ENCODE data around the gene CIROP. TPM values are rescaled to one million over a fixed set of nuclear protein-coding genes. Genes with fewer than 3 reads are reported as not detected.

CIROP gene
- total RNA-seq, 1 experiment from 2014 or later: 0.11 TPM

GRCh38 chr14:23090254-23090636 is 14.5 kb downstream of the CIROP start (continued):
- no peak for TF ChIP-seq NFATC4 (CRISPR knock-in tag; IDR thresholded peaks at IDR 0.05)
- TF ChIP-seq ELF4 (CRISPR knock-in tag; IDR thresholded peaks at IDR 0.05; ENCODE audit: low read depth): no peak
- no peak for TF ChIP-seq ZBTB43 (CRISPR knock-in tag; IDR thresholded peaks at IDR 0.05)

- no peak for DNase-seq (ENCODE audit: low spot score)
- POLR2A ChIA-PET: no interaction called here
- Mint-ChIP-seq H3K4me1 (peaks cover 9% of the 10 kb centered on the region), H3K4me3 (no peak overlapping the region), H3K9me3 (no peaks in the 10 kb centered on the region), H3K36me3 (peaks cover 76% of the 10 kb centered on the region), H3K27ac (no peak overlapping the region), H3K27me3 (ENCODE audit: low read depth) (no peaks in the 10 kb centered on the region)
- ATAC-seq: no peak
- CTCF ChIA-PET: interaction anchor here (1.2 to 1.8 kb wide), 2 partner anchors 13 to 21 kb away, joined by 5 to 8 read pairs; no protein-coding TSS in a partner anchor
- TF ChIP-seq ERG (CRISPR knock-in tag; IDR thresholded peaks at IDR 0.05) (no peak), GRHL2 (CRISPR knock-in tag; IDR thresholded peaks at IDR 0.05; ENCODE audit: insufficient replicate concordance, severe bottlenecking) (no peak), ARID4B (CRISPR knock-in tag; IDR thresholded peaks at IDR 0.05; ENCODE audit: borderline replicate concordance) (no peak), E2F1 (CRISPR knock-in tag; IDR thresholded peaks at IDR 0.05) (no peak), USF2 (CRISPR knock-in tag; IDR thresholded peaks at IDR 0.05) (no peak), ATF1 (CRISPR knock-in tag; IDR thresholded peaks at IDR 0.05) (no peak), CREM (CRISPR knock-in tag; IDR thresholded peaks at IDR 0.05) (no peak), HMGA2 (CRISPR knock-in tag; IDR thresholded peaks at IDR 0.05) (no peak), USF1 (CRISPR knock-in tag; IDR thresholded peaks at IDR 0.05) (no peak), ZNF425 (CRISPR knock-in tag; conservative IDR thresholded peaks at IDR 0.05) (no peak), GABPB1 (CRISPR knock-in tag; IDR thresholded peaks at IDR 0.05) (no peak), ZBTB43 (CRISPR knock-in tag; IDR thresholded peaks at IDR 0.05) (no peak), NR1H2 (CRISPR knock-in tag; IDR thresholded peaks at IDR 0.05) (no peak), ZNF423 (CRISPR knock-in tag; IDR thresholded peaks at IDR 0.05) (no peak), ELF4 (CRISPR knock-in tag; IDR thresholded peaks at IDR 0.05; ENCODE audit: low read depth) (no peak), ATF3 (CRISPR knock-in tag; conservative IDR thresholded peaks at IDR 0.05) (no peak), FOXJ3 (CRISPR knock-in tag; IDR thresholded peaks at IDR 0.05; ENCODE audit: borderline replicate concordance) (no peak)
Observed at GRCh38 chr14:23089498-23090253, 15.1 kb downstream of the CIROP start.

Data from WTC11 (cell line).